HG02642 (cell line): ENCODE measurements around the gene ABCC5.
"Not testable (repeated sequence)": the region's sequence is repeated elsewhere in the genome, so short reads cannot be mapped to it uniquely, and the experiment has no call there.

Source experiments
- ATAC-seq: cut with Tn5 transposase; IDR thresholded peaks from one replicate; pipeline ENCODE4 v1.9.1; 2021; ENCODE audit warnings: mild to moderate bottlenecking; ENCODE audit not compliant: unreplicated experiment, poor library complexity

The ABCC5 gene

GRCh38 chr3:184017672-184018423 lies at the start of gene ABCC5:
Gene ABCC5 (minus strand): TSS chr3:184017884. CDS start chr3:184014392, 3,492 bp downstream.
- ATAC-seq: peak; percentile 96

- ATAC-seq: no peak
Measured at GRCh38 chr3:184066211-184066610, 48.5 kb upstream of the ABCC5 start.

- no peak for ATAC-seq
Measured at GRCh38 chr3:184062637-184063036, 45.0 kb upstream of the ABCC5 start.

GRCh38 chr3:184059424-184059823 lies 41.7 kb upstream of the ABCC5 start:
- no peak for ATAC-seq

GRCh38 chr3:184058029-184058428 lies 40.3 kb upstream of the ABCC5 start:
- ATAC-seq: no peak

- ATAC-seq: no peak
Measured at GRCh38 chr3:184052767-184053166, 35.1 kb upstream of the ABCC5 start, which contains the start of gene HTR3C. Gene HTR3C (plus strand): TSS chr3:184053047. CDS start chr3:184053081, 34 bp downstream.

- no peak for ATAC-seq
Measured at GRCh38 chr3:184050217-184050847, 32.6 kb upstream of the ABCC5 start.

- no peak for ATAC-seq
Measured at GRCh38 chr3:184045995-184046394, 28.3 kb upstream of the ABCC5 start.

GRCh38 chr3:184042617-184043016 lies 24.9 kb upstream of the ABCC5 start:
- ATAC-seq: no peak

GRCh38 chr3:184040010-184040409 lies 22.3 kb upstream of the ABCC5 start:
- ATAC-seq: no peak

GRCh38 chr3:184039414-184039813 lies 21.7 kb upstream of the ABCC5 start:
- ATAC-seq: no peak

GRCh38 chr3:184038307-184038706 lies 20.6 kb upstream of the ABCC5 start:
- not testable (repeated sequence) for ATAC-seq

- ATAC-seq: no peak
Measured at GRCh38 chr3:184037816-184038215, 20.1 kb upstream of the ABCC5 start.

GRCh38 chr3:184031187-184031792 lies 13.6 kb upstream of the ABCC5 start, which contains the start of gene HTR3D:
Gene HTR3D (plus strand): TSS chr3:184031742. CDS start chr3:184031742, 0 bp downstream.
- ATAC-seq: no peak

- no peak for ATAC-seq
Measured at GRCh38 chr3:184030536-184030935, 12.9 kb upstream of the ABCC5 start.

GRCh38 chr3:184029443-184029842 lies 11.8 kb upstream of the ABCC5 start:
- ATAC-seq: no peak

- ATAC-seq: not testable (repeated sequence)
Measured at GRCh38 chr3:184028275-184028890, 10.7 kb upstream of the ABCC5 start.

- not testable (repeated sequence) for ATAC-seq
Measured at GRCh38 chr3:184025256-184025655, 7.6 kb upstream of the ABCC5 start.

- ATAC-seq: no peak
Measured at GRCh38 chr3:184022323-184022722, 4.6 kb upstream of the ABCC5 start.

- ATAC-seq: no peak
Measured at GRCh38 chr3:184018424-184018973, 815 bp upstream of the ABCC5 start.
